ENCODE data around the gene SULT1A3. TPM values are rescaled to one million over a fixed set of nuclear protein-coding genes. Genes with fewer than 3 reads are reported as not detected.
"Not testable (repeated sequence)": the region's sequence is repeated elsewhere in the genome, so short reads cannot be mapped to it uniquely, and the experiment has no call there.

SULT1A3 gene
- polyA plus RNA-seq, 1 donor, result 46.4 TPM

- not testable (repeated sequence) for DNase-seq; H3K4me1 ChIP-seq (ENCODE audit: control insufficient read depth, insufficient read depth, low read length); H3K27ac ChIP-seq (ENCODE audit: low read length); H3K4me3 ChIP-seq (ENCODE audit: low read length); H3K36me3 ChIP-seq (ENCODE audit: control insufficient read depth, insufficient read depth, low read length); H3K9me3 ChIP-seq (ENCODE audit: control insufficient read depth, low read depth, low read length); H3K27me3 ChIP-seq (ENCODE audit: control insufficient read depth, insufficient read depth, low read length)
- WGBS (ENCODE audit: insufficient coverage, low lambda C conversion rate), result no CpG with 5 or more reads among the region's 31 CpGs
These were observed 28.9 kb upstream of the SULT1A3 start for GRCh38 chr16:30170145-30170544.

DNA sequence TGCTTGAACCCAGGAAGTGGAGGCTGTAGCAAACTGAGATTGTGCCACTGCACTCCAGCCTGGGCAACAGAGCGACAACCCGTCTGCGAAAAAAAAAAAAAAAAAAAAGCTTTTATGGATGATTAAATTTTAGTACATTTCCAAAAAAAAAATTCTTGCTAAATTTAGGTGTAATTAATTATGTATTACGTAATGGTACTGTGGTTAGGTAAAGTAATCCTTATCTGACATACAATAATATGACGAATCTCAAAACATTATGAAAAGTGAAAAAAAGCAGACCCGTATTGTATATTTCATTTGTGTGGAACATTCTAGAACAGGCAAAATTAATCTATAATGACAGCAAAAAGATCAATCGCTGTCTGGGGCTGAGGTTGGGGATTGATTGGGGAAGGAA lies 26.0 kb upstream of the SULT1A3 start:
- Histone ChIP-seq H3K4me1 (ENCODE audit: control insufficient read depth, insufficient read depth, low read length) (no peaks in the 10 kb centered on the region), H3K27me3 (ENCODE audit: control insufficient read depth, insufficient read depth, low read length) (no peaks in the 10 kb centered on the region), H3K4me3 (ENCODE audit: low read length) (no peak overlapping the region), H3K27ac (ENCODE audit: low read length) (no peak overlapping the region), H3K36me3 (ENCODE audit: control insufficient read depth, insufficient read depth, low read length) (no peaks in the 10 kb centered on the region), H3K9me3 (ENCODE audit: control insufficient read depth, low read depth, low read length) (no peaks in the 10 kb centered on the region)
- WGBS (ENCODE audit: insufficient coverage, low lambda C conversion rate), result 100% methylated on average over 3 of the region's 7 CpGs
- DNase-seq, result no peak

DNA sequence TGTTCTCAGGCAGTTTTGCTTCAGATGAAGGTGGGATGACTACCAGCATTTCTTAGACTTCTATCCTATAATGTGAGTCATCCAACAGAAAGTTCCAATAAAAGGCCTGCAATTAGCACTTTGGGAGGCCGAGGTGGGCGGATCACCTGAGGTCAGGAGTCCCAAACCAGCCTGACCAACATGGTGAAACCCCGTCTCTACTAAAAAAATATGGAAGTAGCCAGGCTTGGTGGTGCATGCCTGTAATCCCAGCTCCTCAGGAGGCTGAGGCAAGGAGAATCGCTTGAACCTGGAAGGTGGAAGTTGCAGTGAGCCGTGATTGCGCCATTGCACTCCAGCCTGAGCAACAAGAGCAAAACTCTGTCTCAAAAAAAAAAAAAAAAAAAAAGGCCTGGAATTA lies 22.2 kb upstream of the SULT1A3 start:
- H3K4me1 ChIP-seq (ENCODE audit: control insufficient read depth, insufficient read depth, low read length); H3K27ac ChIP-seq (ENCODE audit: low read length); H3K27me3 ChIP-seq (ENCODE audit: control insufficient read depth, insufficient read depth, low read length); H3K36me3 ChIP-seq (ENCODE audit: control insufficient read depth, insufficient read depth, low read length); H3K4me3 ChIP-seq (ENCODE audit: low read length); DNase-seq; H3K9me3 ChIP-seq (ENCODE audit: control insufficient read depth, low read depth, low read length): not testable (repeated sequence)
- WGBS (ENCODE audit: insufficient coverage, low lambda C conversion rate), result no CpG with 5 or more reads among the region's 6 CpGs

DNA sequence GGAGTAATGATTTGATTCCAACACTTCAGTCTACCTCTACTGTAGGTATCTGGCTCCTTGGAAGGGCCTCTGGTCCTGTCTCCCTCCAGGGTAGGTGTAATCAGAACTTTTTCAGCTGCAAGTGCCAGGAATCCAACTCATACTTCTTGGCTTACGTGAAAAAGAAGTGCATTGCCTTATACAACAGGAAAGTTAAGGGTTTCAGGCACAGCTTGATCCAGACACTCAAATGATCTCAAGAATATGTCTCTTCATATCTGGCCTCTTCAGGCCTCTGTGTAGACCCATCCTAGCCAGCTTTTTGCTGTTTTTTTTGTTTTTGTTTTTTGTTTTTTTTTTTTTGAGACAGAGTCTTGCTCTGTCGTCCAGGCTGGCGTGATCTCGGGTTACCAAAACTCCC lies 19.9 kb upstream of the SULT1A3 start:
- Histone ChIP-seq H3K27me3 (ENCODE audit: control insufficient read depth, insufficient read depth, low read length) (peaks cover under 1% of the 10 kb centered on the region), H3K4me1 (ENCODE audit: control insufficient read depth, insufficient read depth, low read length) (peaks cover 16% of the 10 kb centered on the region), H3K27ac (ENCODE audit: low read length) (no peak overlapping the region), H3K36me3 (ENCODE audit: control insufficient read depth, insufficient read depth, low read length) (no peaks in the 10 kb centered on the region), H3K4me3 (ENCODE audit: low read length) (no peak overlapping the region), H3K9me3 (ENCODE audit: control insufficient read depth, low read depth, low read length) (no peaks in the 10 kb centered on the region)
- DNase-seq, result no peak
- no CpG with 5 or more reads among the region's 4 CpGs for WGBS (ENCODE audit: insufficient coverage, low lambda C conversion rate)

GRCh38 chr16:30179931-30180330 lies 19.1 kb upstream of the SULT1A3 start:
- H3K4me1 ChIP-seq (ENCODE audit: control insufficient read depth, insufficient read depth, low read length), result peaks cover 20% of the 10 kb centered on the region
- H3K27me3 ChIP-seq (ENCODE audit: control insufficient read depth, insufficient read depth, low read length), result peaks cover 6% of the 10 kb centered on the region
- H3K27ac ChIP-seq (ENCODE audit: low read length), result no peak overlapping the region
- H3K9me3 ChIP-seq (ENCODE audit: control insufficient read depth, low read depth, low read length), result no peaks in the 10 kb centered on the region
- 100% methylated on average over 1 of the region's 9 CpGs for WGBS (ENCODE audit: insufficient coverage, low lambda C conversion rate)
- H3K36me3 ChIP-seq (ENCODE audit: control insufficient read depth, insufficient read depth, low read length), result no peaks in the 10 kb centered on the region
- no peak for DNase-seq
- H3K4me3 ChIP-seq (ENCODE audit: low read length), result no peak overlapping the region

- H3K27ac ChIP-seq (ENCODE audit: low read length), result no peak overlapping the region
- no peak for DNase-seq
- H3K36me3 ChIP-seq (ENCODE audit: control insufficient read depth, insufficient read depth, low read length), result no peaks in the 10 kb centered on the region
- H3K4me1 ChIP-seq (ENCODE audit: control insufficient read depth, insufficient read depth, low read length), result peaks cover 20% of the 10 kb centered on the region
- H3K9me3 ChIP-seq (ENCODE audit: control insufficient read depth, low read depth, low read length), result no peaks in the 10 kb centered on the region
- WGBS (ENCODE audit: insufficient coverage, low lambda C conversion rate), result no CpG with 5 or more reads among the region's 3 CpGs
- H3K4me3 ChIP-seq (ENCODE audit: low read length), result no peak overlapping the region
- peaks cover 7% of the 10 kb centered on the region for H3K27me3 ChIP-seq (ENCODE audit: control insufficient read depth, insufficient read depth, low read length)
These were observed 18.3 kb upstream of the SULT1A3 start for GRCh38 chr16:30180741-30181140.

DNA sequence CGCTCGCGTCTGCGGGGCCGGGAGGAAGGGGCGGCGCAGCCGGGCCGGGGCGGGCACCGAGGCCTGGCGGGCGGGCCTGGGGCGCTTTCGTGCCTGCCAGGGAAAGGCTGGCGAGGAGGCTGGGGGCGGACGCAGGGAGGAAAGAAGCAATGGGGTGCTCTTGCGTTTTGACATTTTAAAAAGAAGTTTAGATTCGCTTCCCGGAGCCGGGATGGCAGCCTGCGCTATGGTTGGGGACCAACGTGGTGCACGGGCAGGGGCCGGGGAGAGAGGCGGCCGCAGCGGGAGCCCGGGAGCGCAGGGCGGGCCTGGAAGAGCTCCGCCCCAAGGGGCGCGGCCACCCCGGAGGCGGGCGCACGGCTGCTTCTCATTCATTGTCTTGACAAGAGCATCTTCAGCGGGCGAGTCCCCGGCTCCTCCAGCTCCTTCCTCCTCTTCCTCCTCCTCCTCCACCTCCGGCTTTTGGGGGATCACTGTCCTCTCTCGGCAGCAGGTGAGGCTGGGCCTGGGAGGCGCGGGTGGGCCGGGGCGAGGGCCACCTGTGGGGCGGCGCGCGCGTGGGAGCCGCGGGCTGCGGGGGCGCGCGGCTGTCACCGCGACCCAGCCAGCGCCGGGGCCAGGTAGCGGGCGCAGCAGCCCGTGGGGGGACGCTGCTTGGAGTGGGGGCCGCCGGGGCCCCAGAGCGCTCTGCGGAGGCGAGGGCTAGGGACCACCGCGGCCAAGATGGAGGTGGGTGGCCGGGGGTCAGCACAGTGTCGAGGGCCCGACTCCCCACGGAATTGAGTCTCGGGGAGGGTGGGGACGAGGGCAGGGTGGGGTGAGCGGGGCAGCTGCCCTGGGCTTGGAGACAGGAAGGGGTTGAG lies 15.6 kb upstream of the SULT1A3 start, which contains the start of gene CORO1A:
TSS of gene CORO1A (plus strand) at position 370 of the 863 bp plus-strand sequence. CDS start 1,608 bp downstream, outside the sequence.
- DNase-seq, result peak; percentile 70 to 86
- WGBS (ENCODE audit: insufficient coverage, low lambda C conversion rate), result no CpG with 5 or more reads among the region's 81 CpGs
- peak within 1 kb of the TSS; percentile 32 for H3K27ac ChIP-seq (ENCODE audit: low read length)
- H3K36me3 ChIP-seq (ENCODE audit: control insufficient read depth, insufficient read depth, low read length), result no peaks in the 10 kb centered on the region
- H3K4me1 ChIP-seq (ENCODE audit: control insufficient read depth, insufficient read depth, low read length), result peaks cover 24% of the 10 kb centered on the region
- H3K27me3 ChIP-seq (ENCODE audit: control insufficient read depth, insufficient read depth, low read length), result peaks cover 7% of the 10 kb centered on the region
- H3K9me3 ChIP-seq (ENCODE audit: control insufficient read depth, low read depth, low read length), result no peaks in the 10 kb centered on the region
- H3K4me3 ChIP-seq (ENCODE audit: low read length), result peak within 1 kb of the TSS; percentile 62

DNA sequence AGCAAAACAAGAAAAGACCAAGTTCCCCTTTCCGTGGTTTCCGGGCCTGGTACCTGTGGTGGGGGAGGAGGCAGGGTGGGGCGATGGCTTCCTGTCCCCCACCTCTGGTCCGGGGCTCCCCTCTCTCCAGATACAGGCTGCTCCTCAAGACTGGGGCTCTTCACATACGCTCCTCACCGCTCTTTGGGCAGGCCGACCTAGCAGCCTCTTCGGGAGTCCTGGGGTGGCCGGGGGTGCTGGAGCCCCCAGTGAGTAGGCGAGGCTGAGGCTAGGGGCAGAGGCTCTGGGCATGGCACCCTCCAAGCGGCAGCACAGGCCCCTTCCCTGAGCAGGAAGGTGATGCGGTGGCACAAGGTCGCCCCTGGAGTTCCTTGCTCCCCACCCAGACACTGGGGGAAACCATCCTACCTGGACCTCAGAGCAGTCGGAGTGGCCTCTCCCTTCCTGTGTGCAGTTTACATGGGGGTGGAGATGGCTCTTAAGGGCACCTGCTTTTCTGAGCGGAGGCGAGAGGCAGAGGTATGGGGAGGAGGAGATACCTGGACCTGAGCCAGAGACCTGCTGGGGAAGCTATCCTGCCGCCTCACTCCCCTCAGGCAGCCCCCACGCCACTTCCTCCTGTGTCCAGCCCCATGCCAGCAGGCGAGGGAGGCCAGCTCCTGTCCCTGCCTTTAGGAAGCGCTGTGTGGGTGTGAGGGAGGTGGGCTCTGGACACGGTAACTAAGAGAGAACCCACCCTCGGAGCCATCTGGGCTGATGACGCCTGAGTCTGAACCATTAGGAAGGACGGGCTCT lies 14.8 kb upstream of the SULT1A3 start:
- peak in 1 of 2 donors; percentile 25 for DNase-seq
- no CpG with 5 or more reads among the region's 24 CpGs for WGBS (ENCODE audit: insufficient coverage, low lambda C conversion rate)
- H3K4me3 ChIP-seq (ENCODE audit: low read length), result peak overlapping the region; percentile 62
- no peaks in the 10 kb centered on the region for H3K9me3 ChIP-seq (ENCODE audit: control insufficient read depth, low read depth, low read length)
- peaks cover 7% of the 10 kb centered on the region for H3K27me3 ChIP-seq (ENCODE audit: control insufficient read depth, insufficient read depth, low read length)
- H3K27ac ChIP-seq (ENCODE audit: low read length), result peak overlapping the region; percentile 8
- peaks cover 19% of the 10 kb centered on the region for H3K4me1 ChIP-seq (ENCODE audit: control insufficient read depth, insufficient read depth, low read length)
- no peaks in the 10 kb centered on the region for H3K36me3 ChIP-seq (ENCODE audit: control insufficient read depth, insufficient read depth, low read length)

GRCh38 chr16:30184891-30185682 lies 14.0 kb upstream of the SULT1A3 start:
- H3K4me3 ChIP-seq (ENCODE audit: low read length), result peak overlapping the region; percentile 32

More at GRCh38 chr16:30184891-30185682, 14.0 kb upstream of the SULT1A3 start:
- no peaks in the 10 kb centered on the region for H3K9me3 ChIP-seq (ENCODE audit: control insufficient read depth, low read depth, low read length)
- WGBS (ENCODE audit: insufficient coverage, low lambda C conversion rate), result no CpG with 5 or more reads among the region's 13 CpGs
- no peak for DNase-seq
- no peaks in the 10 kb centered on the region for H3K36me3 ChIP-seq (ENCODE audit: control insufficient read depth, insufficient read depth, low read length)
- peaks cover 19% of the 10 kb centered on the region for H3K4me1 ChIP-seq (ENCODE audit: control insufficient read depth, insufficient read depth, low read length)
- peaks cover 7% of the 10 kb centered on the region for H3K27me3 ChIP-seq (ENCODE audit: control insufficient read depth, insufficient read depth, low read length)
- no peak overlapping the region for H3K27ac ChIP-seq (ENCODE audit: low read length)
